Neural cell (in vitro differentiated cells): ENCODE results near the gene LRSAM1. TPM values are rescaled to one million over a fixed set of nuclear protein-coding genes. Genes with fewer than 3 reads are reported as not detected.

Experiments used
- H2AFZ ChIP-seq: fragments of 200-600, 300-800 bp; sonication (generic), shearing (Covaris generic); 2 replicates; pipeline ENCODE4 v1.6.0; 2014; ENCODE audit warnings: low read depth, mild to moderate bottlenecking, antibody characterized with exemption, low read length, moderate library complexity
- H3F3A ChIP-seq: fragments of 200-600 bp; shearing (Covaris generic); 2 replicates; pipeline ENCODE4 v1.6.1; 2016; ENCODE audit warnings: mild to moderate bottlenecking, moderate library complexity, mixed read lengths, antibody characterized with exemption, low read length; ENCODE audit not compliant: insufficient read depth, poor library complexity, severe bottlenecking
- H3K27ac ChIP-seq: fragments of 200-600, 300-800 bp; sonication (generic), shearing (Covaris generic); 2 replicates; pipeline ENCODE4 v1.5.1; 2014; ENCODE audit warnings: mild to moderate bottlenecking, low read length, moderate library complexity
- H3K27me3 ChIP-seq: fragments of 300-800, 200-600 bp; sonication (generic), shearing (Covaris generic); 2 replicates; pipeline ENCODE4 v1.6.0; 2014; ENCODE audit warnings: mild to moderate bottlenecking, low read depth, low read length, moderate library complexity; ENCODE audit not compliant: insufficient read depth
- H3K36me3 ChIP-seq: fragments of 300-800, 200-600 bp; sonication (generic), shearing (Covaris generic); 2 replicates; pipeline ENCODE4 v1.5.1; 2014; ENCODE audit warnings: mild to moderate bottlenecking, antibody characterized with exemption, low read length, moderate library complexity; ENCODE audit not compliant: insufficient read depth
- H3K4me2 ChIP-seq: fragments of 300-800, 200-600 bp; sonication (generic), shearing (Covaris generic); 2 replicates; pipeline ENCODE4 v1.6.0; 2014; ENCODE audit warnings: mild to moderate bottlenecking, low read length
- H3K4me3 ChIP-seq: fragments of 300-800, 200-600 bp; sonication (generic), shearing (Covaris generic); 2 replicates; pipeline ENCODE4 v1.5.1; 2014; ENCODE audit warnings: mild to moderate bottlenecking, low read length, moderate library complexity
- H3K79me2 ChIP-seq: fragments of 200-600 bp; shearing (Covaris generic); replicated peaks from 2 replicates; pipeline ENCODE4 v1.6.0; 2014; ENCODE audit warnings: mild to moderate bottlenecking, low read length, moderate library complexity; ENCODE audit not compliant: insufficient read depth
- H3K9ac ChIP-seq: fragments of 300-800, 200-600 bp; sonication (generic), shearing (Covaris generic); 2 replicates; pipeline ENCODE4 v1.6.1; 2016; ENCODE audit warnings: mild to moderate bottlenecking, low read length, mixed read lengths
- H3K9me2 ChIP-seq: fragments of 200-600 bp; shearing (Covaris generic); 2 replicates; pipeline ENCODE4 v1.6.1; 2016; ENCODE audit warnings: mild to moderate bottlenecking, low read length, mixed read lengths; ENCODE audit not compliant: insufficient read depth
- H3K9me3 ChIP-seq: fragments of 200-600, 300-800 bp; sonication (generic), shearing (Covaris generic); 2 replicates; pipeline ENCODE4 v1.6.1; 2016; ENCODE audit warnings: mild to moderate bottlenecking, mixed run types, low read length, moderate library complexity, mixed read lengths
- H4K20me1 ChIP-seq: fragments of 200-600 bp; shearing (Covaris generic); 2 replicates; pipeline ENCODE4 v1.6.1; 2016; ENCODE audit warnings: mild to moderate bottlenecking, mixed run types; ENCODE audit not compliant: insufficient read depth
- CTCF ChIP-seq: fragments of 450-650 bp; IDR thresholded peaks from 2 replicates; pipeline ENCODE4 v1.5.1; 2014; ENCODE audit warnings: antibody characterized with exemption, mild to moderate bottlenecking, moderate library complexity; ENCODE audit not compliant: poor library complexity, severe bottlenecking
- EP300 ChIP-seq: fragments of 450-650 bp; conservative IDR thresholded peaks from 2 replicates; pipeline ENCODE4 v1.6.1; 2014; ENCODE audit warnings: antibody characterized with exemption, mild to moderate bottlenecking, moderate library complexity; ENCODE audit not compliant: poor library complexity, severe bottlenecking
- EZH2 ChIP-seq: fragments of 200-600, 300-800 bp; shearing (Covaris generic), sonication (generic); IDR thresholded peaks from 2 replicates; pipeline ENCODE4 v1.6.1; 2014; ENCODE audit warnings: antibody characterized with exemption, low read length, borderline replicate concordance, mild to moderate bottlenecking; ENCODE audit not compliant: insufficient read depth, poor library complexity, severe bottlenecking
- POLR2AphosphoS5 ChIP-seq: IDR thresholded peaks from 2 replicates; pipeline ENCODE4 v1.6.1; 2012
- REST ChIP-seq: IDR thresholded peaks from 2 replicates; pipeline ENCODE4 v1.6.1; 2012; ENCODE audit warnings: borderline replicate concordance
- SMC3 ChIP-seq: fragments of 450-650 bp; conservative IDR thresholded peaks from 2 replicates; pipeline ENCODE4 v1.6.1; 2014; ENCODE audit warnings: antibody characterized with exemption, mild to moderate bottlenecking, moderate library complexity; ENCODE audit not compliant: poor library complexity
- TAF1 ChIP-seq: IDR thresholded peaks from 2 replicates; pipeline ENCODE4 v1.6.1; 2012; ENCODE audit warnings: low read depth
- polyA plus RNA-seq: library from polyadenylated mRNA; depleted of rRNA; stranded (reverse); fragments of >200 nt; gene quantifications from 2 replicates; pipeline ENCODE4 v1.2.3, GENCODE V29; 2014

Gene LRSAM1
- polyA plus RNA-seq, 1 donor from 2014 or later, result 21.6 TPM

GRCh38 chr9:127539259-127539981 is 88.1 kb downstream of the LRSAM1 start:
- Histone ChIP-seq H3K9ac (no peak overlapping the region), H3K79me2 (no peaks in the 10 kb centered on the region)

More at GRCh38 chr9:127539259-127539981, 88.1 kb downstream of the LRSAM1 start:
- Histone ChIP-seq H3K27ac (no peak overlapping the region), H2AFZ (no peak overlapping the region), H3K4me3 (no peak overlapping the region), H3K9me2 (no peaks in the 10 kb centered on the region), H3K27me3 (no peaks in the 10 kb centered on the region), H4K20me1 (no peaks in the 10 kb centered on the region), H3F3A (no peaks in the 10 kb centered on the region), H3K9me3 (no peaks in the 10 kb centered on the region), H3K36me3 (no peaks in the 10 kb centered on the region), H3K4me2 (no peak overlapping the region)
- TF ChIP-seq CTCF (no peak), EP300 (no peak), EZH2 (no peak), TAF1 (no peak), SMC3 (no peak), REST (no peak), POLR2AphosphoS5 (no peak)
